Measurements from ENCODE around the gene CTSE.

Gene CTSE

DNA sequence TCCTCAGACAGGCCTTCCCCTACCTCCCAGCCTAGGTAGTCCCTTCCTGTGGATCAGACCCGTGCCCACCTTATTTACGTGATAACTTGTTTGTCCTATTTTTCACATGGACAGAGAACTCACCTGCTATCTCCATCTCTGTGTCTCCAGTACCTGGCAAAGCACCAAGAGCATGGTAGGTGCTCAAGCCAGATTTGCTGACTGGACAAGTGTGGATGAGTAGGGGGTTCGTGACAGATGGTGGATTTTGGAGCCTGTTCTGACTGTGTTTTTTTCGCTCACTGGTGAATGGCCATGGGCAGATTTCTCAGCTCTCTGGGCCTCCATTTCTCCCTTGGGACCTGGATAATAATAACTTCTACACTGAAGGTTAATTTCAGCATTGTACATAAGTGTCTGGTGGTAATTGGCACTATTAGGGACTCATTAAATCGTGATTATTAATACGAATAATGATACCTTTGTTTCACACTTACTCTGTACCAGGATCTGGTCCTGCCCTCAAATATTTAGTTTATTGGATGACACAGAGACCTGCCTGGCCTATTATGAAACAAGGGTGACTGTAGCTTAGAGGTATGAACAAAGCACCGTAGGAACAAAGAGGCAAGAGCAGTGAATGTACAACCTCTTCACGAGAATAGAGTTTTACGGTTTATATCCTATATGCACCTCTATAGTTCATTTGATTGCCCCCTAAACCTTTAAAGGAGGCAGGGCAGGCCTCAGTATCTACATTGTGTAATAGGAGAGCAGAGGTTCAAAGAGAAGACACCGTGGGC is 56.0 kb downstream of the CTSE start:
- DNase-seq, result no peak

DNA sequence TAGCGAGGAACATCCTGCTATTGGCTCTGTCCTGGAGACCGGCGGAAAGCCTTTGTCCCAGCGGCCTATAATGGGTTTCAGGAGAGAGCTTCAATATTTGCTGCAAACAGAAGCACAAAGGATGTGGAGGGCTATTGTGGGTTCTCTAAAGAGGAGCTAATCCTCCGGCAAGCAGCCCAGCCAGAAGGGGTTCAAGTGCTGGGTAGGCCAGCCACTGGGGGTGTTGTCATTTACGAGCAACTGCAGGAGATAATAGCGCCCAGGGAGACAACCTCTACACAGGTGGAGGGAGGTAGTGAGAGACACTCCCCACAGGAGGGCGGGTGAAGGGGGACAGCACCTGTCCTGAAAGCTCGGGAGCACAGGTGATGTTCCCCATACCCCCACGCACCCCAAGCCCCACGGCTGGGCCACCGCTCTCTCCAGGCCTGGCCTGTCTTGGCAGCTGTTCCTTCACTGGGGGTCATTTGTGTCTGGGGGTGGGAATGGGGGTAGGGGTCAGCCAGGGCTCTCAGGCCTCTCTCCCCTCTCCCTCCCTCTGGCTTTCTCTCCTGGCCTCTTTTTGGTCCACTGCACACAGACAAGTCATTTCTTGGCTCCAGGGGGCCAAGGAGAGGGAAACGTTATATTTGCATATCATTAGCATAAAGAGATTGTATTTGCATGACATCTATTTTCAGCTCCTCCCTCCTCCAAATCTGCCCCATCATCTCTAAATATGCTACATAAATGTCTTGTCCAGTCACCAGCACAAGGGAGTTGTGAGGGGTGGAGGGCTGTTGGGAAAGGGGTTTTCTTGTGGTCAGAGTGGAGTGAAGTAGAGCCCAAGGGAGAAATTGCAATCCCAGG is 58.4 kb downstream of the CTSE start:
- no peak for DNase-seq

DNA sequence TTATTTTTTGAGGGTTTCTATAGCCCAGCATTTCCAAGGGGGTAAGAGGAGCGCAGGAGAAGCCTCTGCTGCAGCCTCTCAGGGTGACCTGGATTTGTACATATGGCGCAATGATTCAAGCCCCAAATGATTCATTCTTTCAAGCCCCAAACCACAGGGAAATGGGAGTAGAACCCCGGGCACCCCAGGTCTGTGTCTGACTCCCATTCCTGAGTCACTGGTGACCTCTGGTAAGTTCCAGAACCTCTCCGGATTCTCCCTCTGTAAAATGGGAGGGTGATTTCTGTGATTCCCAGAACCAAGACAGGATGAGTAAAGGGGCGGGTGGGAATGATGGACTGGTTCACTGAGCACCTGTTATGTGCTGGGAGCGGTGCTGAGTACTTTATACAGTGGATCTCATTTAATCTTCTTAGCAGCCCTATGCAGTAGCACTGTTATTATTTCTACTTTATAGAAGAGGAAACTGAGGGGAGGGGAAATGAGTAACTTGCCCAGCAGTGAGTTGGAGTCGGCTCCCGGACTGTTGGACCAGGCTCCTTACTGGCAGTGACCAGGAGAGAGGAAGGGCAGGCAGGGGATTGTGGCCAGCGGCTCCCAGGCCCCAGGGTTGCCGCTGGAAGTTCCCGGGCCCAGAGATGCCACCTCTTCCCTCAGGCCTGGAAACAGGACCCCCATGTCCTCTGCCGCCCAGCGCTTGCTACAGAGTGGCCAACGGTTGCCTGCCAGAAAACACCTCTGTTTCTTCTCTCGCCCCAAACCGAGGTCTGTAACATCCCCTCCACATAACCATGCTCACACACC is 60.1 kb downstream of the CTSE start:
- DNase-seq, result no peak

DNA sequence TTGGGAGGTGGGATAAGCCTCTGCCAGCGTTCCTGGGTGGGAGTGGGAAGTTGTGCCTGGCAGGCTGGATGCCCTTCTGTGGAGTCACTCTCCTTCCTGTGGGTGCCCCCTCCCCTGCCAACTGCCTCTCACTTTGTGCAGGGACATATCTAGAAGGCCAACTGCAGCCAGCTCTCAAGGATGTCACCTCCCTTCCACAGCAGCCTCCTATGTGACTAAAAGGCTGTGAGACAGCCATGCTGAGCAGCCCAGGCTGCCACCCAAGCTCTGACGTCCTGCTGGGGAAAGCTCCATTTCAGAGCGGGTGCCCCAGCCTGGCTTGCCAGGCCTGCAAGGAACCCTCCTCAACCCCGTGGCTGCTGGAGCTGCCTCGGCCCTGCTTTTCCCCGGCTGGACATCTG is 60.9 kb downstream of the CTSE start:
- no peak for DNase-seq

DNA sequence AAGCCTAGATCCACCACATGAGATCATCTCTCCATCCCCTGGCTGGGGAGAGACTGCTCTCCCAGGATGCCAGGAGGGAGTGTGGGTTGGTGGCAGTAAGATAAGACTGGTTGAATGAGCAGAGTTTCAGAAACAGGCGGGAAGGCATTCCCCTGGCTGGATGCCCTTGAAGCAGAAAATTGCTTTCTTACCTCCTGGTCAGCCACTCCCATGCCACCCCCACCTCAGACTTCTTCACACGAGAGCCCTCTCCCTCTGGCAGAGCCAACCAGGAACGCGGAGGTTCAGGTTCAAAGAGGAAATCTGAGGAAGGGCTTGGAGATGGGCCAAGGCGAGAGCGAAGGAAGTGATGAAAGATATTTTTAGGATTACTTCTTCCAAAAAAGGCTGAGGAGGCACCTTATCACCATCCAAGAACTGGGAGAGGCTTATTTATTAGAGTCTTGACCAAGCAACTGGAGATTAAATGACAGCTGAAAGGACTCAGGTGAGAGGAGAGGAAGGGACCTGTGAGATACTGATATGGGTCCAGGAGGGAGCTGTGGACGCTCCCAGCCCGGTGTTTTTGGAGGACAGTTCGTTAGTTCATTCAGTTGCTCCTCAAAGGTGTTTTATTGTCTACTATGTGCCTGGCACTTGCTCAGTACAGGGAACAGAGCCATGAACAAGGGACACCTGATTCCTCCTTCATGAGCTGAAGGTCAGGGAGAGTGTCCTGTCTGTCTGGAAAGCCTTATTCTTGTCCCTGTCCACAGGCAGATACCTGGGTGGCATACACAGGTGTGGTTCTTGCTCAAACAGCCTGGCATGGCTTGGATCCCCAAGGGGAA is 61.5 kb downstream of the CTSE start:
- DNase-seq, result no peak

DNA sequence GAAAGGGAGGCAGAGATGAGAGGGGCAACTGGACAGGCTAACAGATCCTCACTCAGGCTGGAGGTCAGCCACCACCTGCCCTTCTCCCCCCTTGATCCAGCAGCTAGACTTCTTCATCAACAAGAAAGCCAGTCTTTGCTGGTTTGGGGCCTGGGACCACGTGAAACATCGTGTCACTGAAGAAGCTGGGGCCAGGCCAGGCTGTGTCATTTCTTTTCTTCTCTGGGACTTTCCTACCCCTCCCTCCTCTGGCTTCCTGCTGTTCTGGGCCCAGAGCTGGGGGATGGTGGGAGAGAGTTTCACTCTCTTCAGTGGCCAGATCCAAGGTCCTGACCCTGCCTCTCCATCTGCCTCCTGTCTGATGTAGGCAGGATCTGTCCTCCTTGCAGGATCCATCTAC is 62.3 kb downstream of the CTSE start:
- no peak for DNase-seq

DNA sequence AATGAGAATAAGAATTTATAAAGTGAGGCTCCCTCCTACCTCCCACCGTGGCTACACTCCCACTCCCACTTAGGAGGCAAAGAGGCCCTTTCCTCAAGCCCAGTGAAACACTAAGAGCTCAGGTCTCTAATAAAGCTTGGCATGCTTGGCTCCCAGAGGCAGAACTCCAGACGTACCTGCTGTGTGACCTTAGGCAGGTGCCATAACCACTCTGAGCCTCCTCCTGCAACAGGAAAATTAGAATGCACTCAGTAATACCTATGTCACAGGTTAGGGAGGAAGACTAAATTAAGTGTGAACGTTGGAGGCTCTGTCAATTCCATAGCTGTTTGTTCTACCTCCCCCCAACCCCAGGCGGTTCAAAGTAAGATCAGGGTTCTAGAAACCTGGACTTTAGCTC is 63.9 kb downstream of the CTSE start:
- DNase-seq, result no peak
